ENCODE data around the gene FYN. TPM values are rescaled to one million over a fixed set of nuclear protein-coding genes. Genes with fewer than 3 reads are reported as not detected.
"Not testable (repeated sequence)": the region's sequence is repeated elsewhere in the genome, so short reads cannot be mapped to it uniquely, and the experiment has no call there.

Gene FYN
- total RNA-seq, 4 donors from 2014 or later: 37.8 to 65.8 (median 53.8) TPM

- Histone ChIP-seq H3K27ac (replicated peaks in 1 of 4) (no peak overlapping the region), H3K27me3 (no peaks in the 10 kb centered on the region), H3K4me3 (peak overlapping the region; percentile 11 to 38 (median 31)), H3K36me3 (no peaks in the 10 kb centered on the region), H3K9me3 (no peaks in the 10 kb centered on the region), H3K4me1 (peaks cover 0 to 11% (median 5%) of the 10 kb centered on the region in 4 donors)
- intact Hi-C loops (cut with DNase I): no loop called here
- no peak for TF ChIP-seq EP300 (IDR thresholded peaks at IDR 0.05)
- TF ChIP-seq POLR2AphosphoS5 (IDR thresholded peaks at IDR 0.05): no peak
- TF ChIP-seq POLR2A (IDR thresholded peaks at IDR 0.05; ENCODE audit: low read depth): no peak
- TF ChIP-seq, protein P1, sequence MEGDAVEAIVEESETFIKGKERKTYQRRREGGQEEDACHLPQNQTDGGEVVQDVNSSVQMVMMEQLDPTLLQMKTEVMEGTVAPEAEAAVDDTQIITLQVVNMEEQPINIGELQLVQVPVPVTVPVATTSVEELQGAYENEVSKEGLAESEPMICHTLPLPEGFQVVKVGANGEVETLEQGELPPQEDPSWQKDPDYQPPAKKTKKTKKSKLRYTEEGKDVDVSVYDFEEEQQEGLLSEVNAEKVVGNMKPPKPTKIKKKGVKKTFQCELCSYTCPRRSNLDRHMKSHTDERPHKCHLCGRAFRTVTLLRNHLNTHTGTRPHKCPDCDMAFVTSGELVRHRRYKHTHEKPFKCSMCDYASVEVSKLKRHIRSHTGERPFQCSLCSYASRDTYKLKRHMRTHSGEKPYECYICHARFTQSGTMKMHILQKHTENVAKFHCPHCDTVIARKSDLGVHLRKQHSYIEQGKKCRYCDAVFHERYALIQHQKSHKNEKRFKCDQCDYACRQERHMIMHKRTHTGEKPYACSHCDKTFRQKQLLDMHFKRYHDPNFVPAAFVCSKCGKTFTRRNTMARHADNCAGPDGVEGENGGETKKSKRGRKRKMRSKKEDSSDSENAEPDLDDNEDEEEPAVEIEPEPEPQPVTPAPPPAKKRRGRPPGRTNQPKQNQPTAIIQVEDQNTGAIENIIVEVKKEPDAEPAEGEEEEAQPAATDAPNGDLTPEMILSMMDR (IDR thresholded peaks at IDR 0.05): no peak
- DNase-seq (ENCODE audit: extremely low spot score): no peak
- 32% methylated on average over 10 of the region's 10 CpGs for WGBS
Observed at GRCh38 chr6:111888928-111889695, 15.9 kb upstream of the FYN start.

- H3K9me3 ChIP-seq; H3K36me3 ChIP-seq; intact Hi-C loops (cut with DNase I); DNase-seq (ENCODE audit: extremely low spot score); H3K4me3 ChIP-seq; H3K27me3 ChIP-seq; H3K27ac ChIP-seq (replicated peaks in 1 of 4): not testable (repeated sequence)
- 89% methylated on average over 2 of the region's 2 CpGs for WGBS
- H3K4me1 ChIP-seq: peaks cover 0 to 11% (median 5%) of the 10 kb centered on the region in 4 donors
Observed at GRCh38 chr6:111886793-111887192, 13.5 kb upstream of the FYN start.

GRCh38 chr6:111885373-111886027 is 12.2 kb upstream of the FYN start:
- TF ChIP-seq, protein P1 (IDR thresholded peaks at IDR 0.05): no peak
- TF ChIP-seq EP300 (IDR thresholded peaks at IDR 0.05): no peak
- TF ChIP-seq POLR2A (IDR thresholded peaks at IDR 0.05; ENCODE audit: low read depth): no peak
- no peak for TF ChIP-seq POLR2AphosphoS5 (IDR thresholded peaks at IDR 0.05)
- no peaks in the 10 kb centered on the region for H3K9me3 ChIP-seq
- DNase-seq (ENCODE audit: extremely low spot score): no peak
- no peak overlapping the region for H3K4me3 ChIP-seq
- peaks cover 0 to 11% (median 5%) of the 10 kb centered on the region in 4 donors for H3K4me1 ChIP-seq
- H3K27ac ChIP-seq (replicated peaks in 1 of 4): no peak overlapping the region
- no peaks in the 10 kb centered on the region for H3K27me3 ChIP-seq
- intact Hi-C loops (cut with DNase I): no loop called here
- no peaks in the 10 kb centered on the region for H3K36me3 ChIP-seq
- 95% methylated on average over 3 of the region's 3 CpGs for WGBS

- Histone ChIP-seq H3K4me3 (no peak overlapping the region), H3K36me3 (no peaks in the 10 kb centered on the region), H3K27me3 (no peaks in the 10 kb centered on the region), H3K9me3 (no peaks in the 10 kb centered on the region), H3K4me1 (peaks cover 0 to 6% (median 2%) of the 10 kb centered on the region in 4 donors), H3K27ac (replicated peaks in 1 of 4) (no peak overlapping the region)
- 92% methylated on average over 2 of the region's 2 CpGs for WGBS
- intact Hi-C loops (cut with DNase I): no loop called here
- TF ChIP-seq EP300 (IDR thresholded peaks at IDR 0.05) (no peak), POLR2AphosphoS5 (IDR thresholded peaks at IDR 0.05) (no peak), POLR2A (IDR thresholded peaks at IDR 0.05; ENCODE audit: low read depth) (no peak)
- TF ChIP-seq, protein P1 (IDR thresholded peaks at IDR 0.05): no peak
- no peak for DNase-seq (ENCODE audit: extremely low spot score)
Observed at GRCh38 chr6:111884068-111884467, 10.8 kb upstream of the FYN start.

DNA sequence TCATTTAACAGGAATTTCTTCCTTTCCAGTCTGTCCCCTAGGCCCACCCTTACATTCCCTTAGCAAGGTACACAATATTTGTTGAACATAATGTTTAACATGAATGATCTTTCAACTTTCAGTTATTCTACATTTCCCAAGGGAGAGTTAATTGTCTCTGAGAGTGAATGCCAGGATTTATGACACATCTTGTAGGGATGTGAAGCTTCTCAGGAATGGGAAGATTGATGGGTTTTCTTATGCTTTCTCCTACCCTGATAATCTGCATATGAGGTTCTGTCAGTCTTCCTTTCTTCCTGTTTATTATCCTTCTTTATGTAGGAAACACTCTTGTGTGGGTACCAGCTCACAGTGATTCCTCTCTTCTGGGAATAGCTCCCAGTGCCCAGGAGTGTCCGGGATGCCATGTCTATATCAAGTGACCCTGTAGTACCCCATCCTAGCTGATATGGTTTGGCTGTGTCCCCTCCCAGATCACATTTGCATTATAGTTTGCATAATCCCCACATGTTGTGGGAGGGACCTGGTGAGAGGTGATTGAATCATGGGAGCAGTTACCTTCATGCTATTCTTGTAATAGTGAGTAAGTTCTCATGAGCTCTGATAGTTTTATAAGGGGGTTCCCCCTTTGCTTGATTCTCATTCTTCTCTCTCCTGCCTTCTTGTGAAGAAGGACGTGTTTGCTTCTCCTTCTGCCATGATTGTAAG is 7.1 kb upstream of the FYN start:
- intact Hi-C loops (cut with DNase I): no loop called here
- WGBS: 94% methylated on average over 2 of the region's 2 CpGs

More for the DNA sequence above, 7.1 kb upstream of the FYN start:
- Histone ChIP-seq H3K27ac (replicated peaks in 1 of 4) (no peak overlapping the region), H3K4me1 (no peaks in the 10 kb centered on the region), H3K36me3 (no peaks in the 10 kb centered on the region), H3K27me3 (peaks cover 0 to 4% (median 0%) of the 10 kb centered on the region in 4 donors), H3K9me3 (no peaks in the 10 kb centered on the region), H3K4me3 (no peak overlapping the region)
- TF ChIP-seq POLR2AphosphoS5 (IDR thresholded peaks at IDR 0.05) (no peak), EP300 (IDR thresholded peaks at IDR 0.05) (no peak), POLR2A (IDR thresholded peaks at IDR 0.05; ENCODE audit: low read depth) (no peak)
- TF ChIP-seq, protein P1 (IDR thresholded peaks at IDR 0.05): no peak
- DNase-seq (ENCODE audit: extremely low spot score): no peak

Measured in esophagus muscularis mucosa (tissue), 4 donors.